KMS-11 (cell line): ENCODE results near the gene NTRK2.

ENCODE experiments used
- H2AFZ ChIP-seq: fragments of 200-600 bp; sonication (generic); 2 replicates; pipeline ENCODE4 v1.6.1; 2016; ENCODE audit warnings: antibody characterized with exemption, mixed run types, low read depth
- H3K27ac ChIP-seq: fragments of 200-600 bp; sonication (generic); 2 replicates; pipeline ENCODE4 v1.6.1; 2016; ENCODE audit warnings: mild to moderate bottlenecking, mixed run types
- H3K27me3 ChIP-seq: fragments of 200-600 bp; sonication (generic); 2 replicates; pipeline ENCODE4 v1.6.1; 2017; ENCODE audit warnings: mild to moderate bottlenecking, low read depth, mixed run types, moderate library complexity; ENCODE audit not compliant: insufficient read depth
- H3K36me3 ChIP-seq: fragments of 200-600 bp; sonication (generic); 2 replicates; pipeline ENCODE4 v1.6.1; 2017; ENCODE audit warnings: mild to moderate bottlenecking, mixed run types; ENCODE audit not compliant: insufficient read depth
- H3K4me1 ChIP-seq: fragments of 200-600 bp; sonication (generic); 2 replicates; pipeline ENCODE4 v1.6.1; 2016; ENCODE audit warnings: mild to moderate bottlenecking, low read depth, mixed run types; ENCODE audit not compliant: poor library complexity, severe bottlenecking
- H3K4me2 ChIP-seq: fragments of 200-600 bp; sonication (generic); 2 replicates; pipeline ENCODE4 v1.7.0; 2016; ENCODE audit warnings: mild to moderate bottlenecking, mixed run types
- H3K4me3 ChIP-seq: fragments of 200-600 bp; sonication (generic); IDR thresholded peaks from 2 replicates; pipeline ENCODE4 v1.6.1; 2017; ENCODE audit warnings: low read depth, low read length, mixed read lengths; ENCODE audit not compliant: insufficient read depth
- H3K79me2 ChIP-seq: fragments of 200-600 bp; sonication (generic); 2 replicates; pipeline ENCODE4 v1.6.1; 2016; ENCODE audit warnings: low read depth, mixed run types; ENCODE audit not compliant: insufficient read depth
- H3K9ac ChIP-seq: fragments of 200-600 bp; sonication (generic); 2 replicates; pipeline ENCODE4 v1.6.1; 2016; ENCODE audit warnings: mild to moderate bottlenecking, mixed run types
- H4K20me1 ChIP-seq: fragments of 200-600 bp; sonication (generic); 2 replicates; pipeline ENCODE4 v1.6.1; 2016; ENCODE audit warnings: mild to moderate bottlenecking, mixed run types; ENCODE audit not compliant: insufficient read depth
- CTCF ChIP-seq: fragments of 200-600 bp; sonication (generic); conservative IDR thresholded peaks from 2 replicates; pipeline ENCODE4 v1.6.1; 2017; ENCODE audit warnings: low read depth, mild to moderate bottlenecking, antibody characterized with exemption, low read length, moderate library complexity, mixed read lengths

Gene NTRK2

GRCh38 chr9:84850830-84851392 lies 181.4 kb downstream of the NTRK2 start:
- H3K79me2 ChIP-seq: no peaks in the 10 kb centered on the region
- H4K20me1 ChIP-seq: no peaks in the 10 kb centered on the region
- no peak overlapping the region for H3K4me3 ChIP-seq
- H2AFZ ChIP-seq: no peak overlapping the region
- no peak for TF ChIP-seq CTCF
- no peaks in the 10 kb centered on the region for H3K4me1 ChIP-seq
- no peaks in the 10 kb centered on the region for H3K27me3 ChIP-seq
- no peaks in the 10 kb centered on the region for H3K36me3 ChIP-seq
- no peak overlapping the region for H3K9ac ChIP-seq
- no peak overlapping the region for H3K4me2 ChIP-seq
- no peak overlapping the region for H3K27ac ChIP-seq

- Histone ChIP-seq H3K36me3 (no peaks in the 10 kb centered on the region), H4K20me1 (no peaks in the 10 kb centered on the region), H3K4me2 (no peak overlapping the region), H3K79me2 (no peaks in the 10 kb centered on the region), H3K27me3 (no peaks in the 10 kb centered on the region), H2AFZ (no peak overlapping the region), H3K4me3 (no peak overlapping the region), H3K27ac (no peak overlapping the region), H3K9ac (no peak overlapping the region), H3K4me1 (no peaks in the 10 kb centered on the region)
- TF ChIP-seq CTCF: no peak
Observed at GRCh38 chr9:84851935-84852585, 182.5 kb downstream of the NTRK2 start.

- Histone ChIP-seq H4K20me1 (no peaks in the 10 kb centered on the region), H3K27ac (no peak overlapping the region), H3K36me3 (no peaks in the 10 kb centered on the region), H3K9ac (no peak overlapping the region), H3K79me2 (no peaks in the 10 kb centered on the region), H3K4me1 (no peaks in the 10 kb centered on the region), H2AFZ (no peak overlapping the region), H3K4me2 (no peak overlapping the region), H3K4me3 (no peak overlapping the region), H3K27me3 (no peaks in the 10 kb centered on the region)
- TF ChIP-seq CTCF: no peak
Observed at GRCh38 chr9:84852617-84853301, 183.2 kb downstream of the NTRK2 start.

DNA sequence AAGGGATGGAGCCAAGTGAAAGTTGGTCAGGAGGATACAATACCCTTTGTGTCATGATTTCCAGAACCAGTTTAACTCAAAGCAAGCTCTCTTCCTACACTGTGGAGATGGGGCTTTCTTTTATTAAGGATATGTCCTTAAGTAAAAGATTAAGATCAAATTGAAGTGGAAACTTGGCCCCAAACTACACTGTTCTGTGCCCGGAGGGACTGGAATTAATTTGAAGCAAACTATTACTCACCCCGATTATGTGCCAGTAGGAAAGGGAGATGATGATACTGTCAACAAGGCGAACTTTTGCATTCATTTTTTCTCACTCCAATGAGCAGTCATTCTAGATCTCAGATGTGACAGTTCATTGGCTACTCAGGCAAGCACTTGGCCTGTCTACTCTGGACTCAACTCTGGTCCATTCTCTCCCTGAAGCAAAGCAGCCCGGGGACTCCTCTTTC lies 186.7 kb downstream of the NTRK2 start:
- Histone ChIP-seq H2AFZ (no peak overlapping the region), H3K79me2 (no peaks in the 10 kb centered on the region), H4K20me1 (no peaks in the 10 kb centered on the region), H3K9ac (no peak overlapping the region), H3K4me1 (no peaks in the 10 kb centered on the region), H3K27ac (no peak overlapping the region), H3K27me3 (no peaks in the 10 kb centered on the region), H3K4me3 (no peak overlapping the region), H3K4me2 (no peak overlapping the region), H3K36me3 (no peaks in the 10 kb centered on the region)
- TF ChIP-seq CTCF: no peak
